Erythroblast (primary cell): ENCODE measurements around the gene ECEL1.

Experiments used
- GATA1 ChIP-seq: IDR thresholded peaks from 2 replicates; pipeline ENCODE4 v1.6.1; 2011; ENCODE audit warnings: low read depth, mild to moderate bottlenecking, control low read depth, low read length, moderate library complexity
- POLR2A ChIP-seq: IDR thresholded peaks from 2 replicates; pipeline ENCODE4 v1.6.1; 2011; ENCODE audit warnings: mild to moderate bottlenecking, low read length

GRCh38 chr2:232525199-232525598, 37.6 kb upstream of the ECEL1 start:
- TF ChIP-seq GATA1, result no peak
- TF ChIP-seq POLR2A, result no peak
